ENCODE data around the gene PTPRJ. TPM values are rescaled to one million over a fixed set of nuclear protein-coding genes. Genes with fewer than 3 reads are reported as not detected.
"Not testable (repeated sequence)": the region's sequence is repeated elsewhere in the genome, so short reads cannot be mapped to it uniquely, and the experiment has no call there.

PTPRJ gene
- total RNA-seq, 1 donor from 2014 or later: 1.4 TPM

- peak; percentile 22 for DNase-seq
Measured at GRCh38 chr11:48123254-48123875, 143.0 kb downstream of the PTPRJ start.

GRCh38 chr11:48123934-48124755 lies 143.8 kb downstream of the PTPRJ start:
- DNase-seq: no peak

GRCh38 chr11:48124880-48125279 lies 144.5 kb downstream of the PTPRJ start:
- DNase-seq: no peak

- DNase-seq: no peak
Measured at GRCh38 chr11:48125866-48126265, 145.5 kb downstream of the PTPRJ start.

- DNase-seq: no peak
Measured at GRCh38 chr11:48127521-48128183, 147.3 kb downstream of the PTPRJ start.

- DNase-seq: no peak
Measured at GRCh38 chr11:48129697-48130395, 149.5 kb downstream of the PTPRJ start.

GRCh38 chr11:48134221-48134922 lies 154.0 kb downstream of the PTPRJ start:
- no peak for DNase-seq

GRCh38 chr11:48138222-48138621 lies 157.9 kb downstream of the PTPRJ start:
- no peak for DNase-seq

DNA sequence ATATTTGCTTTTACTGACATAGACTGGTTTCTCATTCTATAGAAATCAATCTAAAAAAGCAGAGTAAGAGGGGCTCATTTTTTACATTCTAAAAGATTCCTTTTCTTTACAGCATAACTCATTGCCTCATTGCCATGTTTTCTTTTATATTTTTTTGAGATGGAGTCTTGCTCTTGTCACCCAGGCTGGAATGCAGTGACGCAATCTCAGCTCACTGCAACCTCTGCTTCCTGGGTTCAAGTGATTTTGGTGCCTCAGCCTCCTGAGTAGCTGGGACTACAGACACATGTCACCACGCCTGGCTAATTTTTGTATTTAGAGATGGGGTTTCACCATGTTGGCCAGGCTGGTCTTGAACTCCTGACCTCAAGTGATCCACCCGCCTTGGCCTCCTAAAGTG lies 159.5 kb downstream of the PTPRJ start:
- DNase-seq: not testable (repeated sequence)

DNA sequence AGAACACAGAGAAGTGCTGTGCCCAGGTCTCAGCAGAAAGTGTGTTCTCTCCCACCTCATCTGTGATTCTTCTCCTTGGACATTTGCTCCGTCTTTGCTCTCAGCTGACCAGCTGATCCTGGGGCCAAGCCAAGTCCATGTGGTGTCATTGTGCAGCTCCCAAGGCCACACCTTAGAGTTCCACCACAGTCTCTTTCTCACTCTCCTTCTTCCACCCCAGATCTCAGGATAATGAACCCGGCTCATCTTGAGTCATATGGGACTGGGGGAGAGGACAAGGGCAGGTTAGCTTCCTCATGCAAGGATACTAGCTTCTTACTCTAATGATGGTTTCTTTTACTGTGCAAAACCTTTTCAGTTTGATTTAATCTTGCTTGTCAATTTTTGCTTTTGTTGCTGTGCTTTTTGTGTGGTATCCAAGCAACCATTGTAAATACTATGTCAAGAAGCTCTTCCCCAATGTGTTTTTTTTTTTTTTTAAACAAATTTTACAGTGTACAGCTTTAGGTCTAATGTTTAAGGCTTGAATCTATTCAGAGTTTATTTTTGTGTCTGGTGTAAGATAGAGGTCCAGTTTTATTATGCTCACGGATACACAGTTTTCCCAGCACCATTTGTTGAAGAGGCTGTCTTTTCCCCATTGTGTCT lies 161.2 kb downstream of the PTPRJ start:
- peak; percentile 14 for DNase-seq

GRCh38 chr11:48142889-48143288 lies 162.5 kb downstream of the PTPRJ start:
- DNase-seq: no peak

GRCh38 chr11:48148749-48149148 lies 168.4 kb downstream of the PTPRJ start:
- DNase-seq: peak; percentile 20

- peak; percentile 95 for DNase-seq
Measured at GRCh38 chr11:48150213-48150612, 169.9 kb downstream of the PTPRJ start.

DNA sequence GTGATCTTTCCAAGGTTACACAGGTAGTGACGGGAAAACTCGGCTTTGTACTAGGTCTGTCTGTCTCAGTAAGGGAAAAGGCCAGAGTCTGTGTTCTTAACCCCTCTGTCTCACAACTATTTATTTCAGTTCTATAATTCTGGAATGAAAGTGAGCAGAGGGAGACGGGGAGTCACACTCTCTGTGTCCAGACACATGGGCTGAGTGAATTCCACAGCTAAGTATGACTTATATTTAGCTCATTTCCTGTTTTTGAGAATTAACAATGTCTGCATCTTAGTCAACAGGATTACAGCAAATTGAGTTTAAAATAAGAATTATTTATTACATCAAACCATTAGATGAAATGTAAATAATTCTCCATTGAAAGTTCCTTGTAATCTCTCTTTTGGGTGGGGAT lies 173.8 kb downstream of the PTPRJ start:
- DNase-seq: peak; percentile 81

- peak; percentile 34 for DNase-seq
Measured at GRCh38 chr11:48161951-48162884, 181.9 kb downstream of the PTPRJ start.

DNA sequence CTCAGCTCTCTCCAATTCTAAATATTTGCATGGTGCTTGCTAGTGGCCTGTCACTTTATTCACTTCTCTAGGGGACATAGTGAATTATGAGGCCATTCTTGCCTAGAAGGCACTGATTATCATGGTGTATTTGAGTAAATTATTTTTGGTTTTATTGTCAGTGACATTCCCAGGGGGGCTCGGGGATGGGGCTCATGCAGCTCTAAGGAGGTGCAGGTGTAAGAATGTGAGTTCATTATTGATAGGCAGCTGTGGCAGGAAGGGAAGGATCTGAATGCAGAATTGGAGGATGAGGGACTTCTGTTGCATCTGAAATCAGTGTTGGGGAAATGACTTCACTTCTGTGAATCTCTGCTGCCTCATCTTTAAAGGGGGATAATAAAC lies 182.5 kb downstream of the PTPRJ start:
- no peak for DNase-seq

DNA sequence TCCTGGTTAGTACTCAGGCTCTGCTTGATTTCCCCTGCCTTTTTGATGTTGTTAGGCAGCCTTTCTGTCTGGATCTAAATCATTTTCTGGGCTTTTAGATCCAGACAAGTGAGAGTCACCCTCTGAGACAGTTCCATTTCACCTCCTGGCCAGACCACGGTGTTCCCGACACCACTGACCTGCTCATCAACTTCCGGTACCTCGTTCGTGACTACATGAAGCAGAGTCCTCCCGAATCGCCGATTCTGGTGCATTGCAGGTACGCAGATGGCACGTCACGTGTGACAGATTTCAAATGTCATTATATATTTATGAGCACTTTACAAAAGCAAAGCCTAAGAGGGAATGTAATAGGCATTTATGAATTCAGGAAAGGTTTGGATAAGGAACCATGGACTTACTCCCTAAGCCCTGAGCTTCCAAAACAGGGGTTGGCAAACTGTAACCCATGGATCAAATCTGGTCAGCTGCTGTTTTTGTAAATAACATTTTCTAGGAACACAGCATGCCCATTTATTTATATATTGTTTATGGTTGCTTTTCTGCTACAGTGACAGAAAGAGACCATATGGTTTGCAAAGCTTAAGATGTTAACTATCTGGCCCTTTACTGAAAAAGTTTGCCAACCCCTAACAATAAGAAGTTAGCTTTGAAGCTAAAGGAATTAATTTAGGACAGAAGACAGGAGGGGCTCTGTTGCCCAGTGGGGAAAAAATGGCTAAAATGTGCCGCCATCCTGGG lies 183.2 kb downstream of the PTPRJ start:
- no peak for DNase-seq

DNA sequence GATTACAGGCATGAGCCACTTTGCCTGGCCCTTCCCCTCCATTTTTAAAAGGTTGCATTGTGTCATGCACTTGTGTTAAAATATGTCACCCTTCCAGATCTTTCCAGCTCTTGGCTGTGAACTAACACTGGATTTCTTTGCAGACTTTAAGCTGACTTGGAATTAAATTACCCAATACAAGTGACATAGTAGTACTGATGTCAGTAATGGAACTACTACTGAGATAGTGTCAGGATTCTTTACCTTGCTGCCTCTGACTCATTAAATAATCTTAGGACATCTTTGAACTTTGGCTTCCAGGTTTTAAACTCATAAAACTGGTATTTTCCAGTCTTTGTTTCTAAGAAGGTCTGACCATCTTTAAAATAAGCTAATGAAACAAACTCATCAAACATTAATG lies 184.5 kb downstream of the PTPRJ start:
- DNase-seq: no peak

DNA sequence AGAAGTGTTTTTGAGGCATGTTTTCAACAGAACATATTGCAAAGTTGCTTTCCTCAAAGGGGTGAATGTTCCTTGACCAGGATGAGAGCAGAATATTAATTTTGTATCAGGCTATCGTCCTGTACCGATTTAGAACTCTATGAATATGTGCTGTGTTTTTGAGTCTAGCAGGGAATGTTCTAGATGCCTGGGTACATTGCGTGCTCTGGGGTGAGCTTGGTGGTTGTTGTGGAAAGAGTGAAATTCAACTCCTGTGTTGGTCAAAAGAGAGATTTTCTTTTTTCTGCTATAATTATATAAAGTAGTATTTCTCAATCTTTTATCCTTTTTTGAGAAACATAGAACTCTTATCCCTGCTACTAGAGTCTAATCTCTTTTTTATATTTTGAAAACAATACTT lies 185.1 kb downstream of the PTPRJ start:
- no peak for DNase-seq

DNA sequence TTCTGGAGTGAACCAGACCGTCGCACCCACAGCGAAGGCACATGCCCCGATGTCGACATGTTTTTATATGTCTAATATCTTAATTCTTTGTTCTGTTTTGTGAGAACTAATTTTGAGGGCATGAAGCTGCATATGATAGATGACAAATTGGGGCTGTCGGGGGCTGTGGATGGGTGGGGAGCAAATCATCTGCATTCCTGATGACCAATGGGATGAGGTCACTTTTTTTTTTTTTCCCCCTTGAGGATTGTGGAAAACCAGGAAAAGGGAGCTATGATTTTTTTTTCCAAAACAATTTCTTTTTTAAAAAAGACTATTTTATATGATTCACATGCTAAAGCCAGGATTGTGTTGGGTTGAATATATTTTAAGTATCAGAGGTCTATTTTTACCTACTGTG lies 187.0 kb downstream of the PTPRJ start:
- no peak for DNase-seq

Data from dermis blood vessel endothelial cell (primary cell).